Uterus (tissue), 2 donors: ENCODE measurements around the gene ICA1.

Experiments
- POLR2A ChIP-seq, 2 donors: fragments of 450-650 bp; IDR thresholded peaks; one replicate each; pipeline ENCODE4 v1.6.1; 2016; ENCODE audit warnings: antibody characterized with exemption in 2 of 2, mild to moderate bottlenecking in 1 of 2, moderate library complexity in 1 of 2
- TF ChIP-seq, protein P1 (sequence below), 4 experiments: fragments of 200-600 bp in 2 of 4; fragments of 450-650 bp in 2 of 4; sonication (generic) in 2 of 4; IDR thresholded peaks; one replicate each; pipeline ENCODE4 v1.5.1; 2016 to 2019; ENCODE audit warnings: antibody characterized with exemption in 4 of 4, mild to moderate bottlenecking in 2 of 4, moderate library complexity in 1 of 4

DNA sequence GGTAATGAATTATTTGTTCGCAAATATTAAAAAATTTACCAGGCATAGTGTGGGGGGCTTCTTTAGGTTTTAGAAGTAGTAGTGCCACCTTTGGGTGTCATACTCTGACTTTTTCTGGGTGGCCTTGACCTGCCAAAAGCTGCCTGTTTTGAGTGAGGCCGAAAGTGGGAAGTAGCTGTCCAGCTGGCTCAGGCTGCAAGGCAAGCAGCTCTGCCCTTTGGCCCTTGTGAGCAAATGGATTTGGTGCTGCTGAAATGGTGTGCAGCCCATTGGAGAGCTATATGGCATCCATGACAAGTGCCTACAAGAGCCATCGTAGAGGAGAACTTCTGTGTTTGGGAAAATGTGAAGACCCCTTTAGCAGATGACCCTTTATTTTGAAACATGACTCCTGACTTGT lies 20.2 kb upstream of the ICA1 start:
- TF ChIP-seq, protein P1, sequence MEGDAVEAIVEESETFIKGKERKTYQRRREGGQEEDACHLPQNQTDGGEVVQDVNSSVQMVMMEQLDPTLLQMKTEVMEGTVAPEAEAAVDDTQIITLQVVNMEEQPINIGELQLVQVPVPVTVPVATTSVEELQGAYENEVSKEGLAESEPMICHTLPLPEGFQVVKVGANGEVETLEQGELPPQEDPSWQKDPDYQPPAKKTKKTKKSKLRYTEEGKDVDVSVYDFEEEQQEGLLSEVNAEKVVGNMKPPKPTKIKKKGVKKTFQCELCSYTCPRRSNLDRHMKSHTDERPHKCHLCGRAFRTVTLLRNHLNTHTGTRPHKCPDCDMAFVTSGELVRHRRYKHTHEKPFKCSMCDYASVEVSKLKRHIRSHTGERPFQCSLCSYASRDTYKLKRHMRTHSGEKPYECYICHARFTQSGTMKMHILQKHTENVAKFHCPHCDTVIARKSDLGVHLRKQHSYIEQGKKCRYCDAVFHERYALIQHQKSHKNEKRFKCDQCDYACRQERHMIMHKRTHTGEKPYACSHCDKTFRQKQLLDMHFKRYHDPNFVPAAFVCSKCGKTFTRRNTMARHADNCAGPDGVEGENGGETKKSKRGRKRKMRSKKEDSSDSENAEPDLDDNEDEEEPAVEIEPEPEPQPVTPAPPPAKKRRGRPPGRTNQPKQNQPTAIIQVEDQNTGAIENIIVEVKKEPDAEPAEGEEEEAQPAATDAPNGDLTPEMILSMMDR (IDR thresholded peaks at IDR 0.05) = no peak
- TF ChIP-seq POLR2A (IDR thresholded peaks at IDR 0.05) = no peak
